Mesothelial cell of epicardium (in vitro differentiated cells): ENCODE measurements around the gene P3H4. TPM values are rescaled to one million over a fixed set of nuclear protein-coding genes. Genes with fewer than 3 reads are reported as not detected.

Source experiments
- DNase-seq, 2 experiments: peaks; one replicate each; pipeline ENCODE4 v3.0.0; 2021; ENCODE audit warnings: low spot score in 2 of 2; ENCODE audit not compliant: unreplicated experiment in 2 of 2
- H3K27ac Mint-ChIP-seq: 2 replicates; pipeline ENCODE4 v1.8.0; 2021; ENCODE audit warnings: mixed read lengths
- H3K27me3 Mint-ChIP-seq: 2 replicates; pipeline ENCODE4 v1.8.0; 2021; ENCODE audit warnings: low read depth, mixed read lengths
- H3K36me3 Mint-ChIP-seq: 2 replicates; pipeline ENCODE4 v1.8.0; 2021; ENCODE audit warnings: mixed read lengths
- H3K4me1 Mint-ChIP-seq: 2 replicates; pipeline ENCODE4 v1.8.0; 2021; ENCODE audit warnings: mixed read lengths
- H3K4me3 Mint-ChIP-seq: 2 replicates; pipeline ENCODE4 v1.8.0; 2021; ENCODE audit warnings: mild to moderate bottlenecking, moderate library complexity, mixed read lengths
- H3K9me3 Mint-ChIP-seq: 2 replicates; pipeline ENCODE4 v1.8.0; 2021; ENCODE audit warnings: mixed read lengths
- CTCF ChIP-seq: fragments of 200-600 bp; sonication (generic); IDR thresholded peaks from one replicate; pipeline ENCODE4 v1.5.0; 2021; ENCODE audit warnings: antibody characterized with exemption; ENCODE audit not compliant: unreplicated experiment
- total RNA-seq: library from RNA; stranded (reverse); gene quantifications from 3 replicates; pipeline ENCODE4 v1.2.1, GENCODE V29; 2021

The P3H4 gene
- total RNA-seq, 1 donor from 2014 or later = 61.0 TPM

DNA sequence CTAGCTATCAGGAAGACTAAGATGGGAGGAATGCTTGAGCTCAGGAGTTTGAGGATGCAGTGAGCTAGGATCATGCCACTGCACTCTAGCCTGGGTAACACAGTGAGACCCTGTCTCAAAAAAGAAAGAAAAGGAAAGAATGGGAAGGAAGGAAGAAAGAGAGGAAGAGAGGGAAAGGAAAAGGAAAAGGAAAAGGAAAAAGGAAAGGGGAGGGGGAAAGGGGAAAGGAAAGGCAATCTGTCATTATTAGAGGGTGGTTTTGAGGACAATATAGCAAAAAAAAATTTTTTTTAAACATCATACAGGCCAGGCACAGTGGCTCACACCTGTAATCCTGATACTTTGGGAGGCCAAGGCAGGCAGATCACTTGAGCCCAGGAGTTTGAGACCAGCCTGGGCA is 45.6 kb downstream of the P3H4 start:
- peaks cover 51% of the 10 kb centered on the region for H3K36me3 Mint-ChIP-seq
- no peaks in the 10 kb centered on the region for H3K27me3 Mint-ChIP-seq

DNA sequence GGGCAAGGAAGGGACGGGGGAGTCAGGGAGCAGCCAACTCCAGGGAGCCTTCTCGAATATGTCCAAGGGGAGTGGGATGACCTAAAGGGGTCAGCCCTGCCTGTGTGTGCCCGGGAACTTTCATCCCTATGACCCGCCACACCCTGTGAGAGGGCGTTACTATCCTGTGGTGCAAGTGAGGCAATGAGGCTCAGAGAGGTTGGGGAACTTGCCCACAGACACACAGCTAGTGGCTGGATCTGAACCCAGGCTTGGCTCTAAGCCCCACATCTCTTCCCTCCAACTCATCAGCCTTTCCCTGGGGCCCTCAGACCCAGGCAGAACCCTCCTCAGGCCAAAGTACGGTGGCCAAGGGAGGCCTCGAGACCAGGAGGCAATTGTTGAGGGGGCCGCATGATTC is 48.4 kb downstream of the P3H4 start:
- no peak overlapping the region for H3K4me3 Mint-ChIP-seq
- no peaks in the 10 kb centered on the region for H3K9me3 Mint-ChIP-seq
- H3K27me3 Mint-ChIP-seq = no peaks in the 10 kb centered on the region
- no peak for TF ChIP-seq CTCF
- DNase-seq = no peak
- no peak overlapping the region for H3K27ac Mint-ChIP-seq
- no peaks in the 10 kb centered on the region for H3K4me1 Mint-ChIP-seq
- H3K36me3 Mint-ChIP-seq = peaks cover 57% of the 10 kb centered on the region

More for the DNA sequence above, 45.6 kb downstream of the P3H4 start:
- DNase-seq = no peak
- Mint-ChIP-seq H3K4me3 (no peak overlapping the region), H3K27ac (no peak overlapping the region), H3K9me3 (no peaks in the 10 kb centered on the region), H3K4me1 (no peaks in the 10 kb centered on the region)
- no peak for TF ChIP-seq CTCF

GRCh38 chr17:41762841-41763240 is 48.9 kb downstream of the P3H4 start:
- no peaks in the 10 kb centered on the region for H3K9me3 Mint-ChIP-seq
- H3K4me3 Mint-ChIP-seq = no peak overlapping the region
- TF ChIP-seq CTCF = no peak
- H3K36me3 Mint-ChIP-seq = peaks cover 59% of the 10 kb centered on the region
- no peak for DNase-seq
- no peak overlapping the region for H3K27ac Mint-ChIP-seq
- H3K27me3 Mint-ChIP-seq = no peaks in the 10 kb centered on the region
- no peaks in the 10 kb centered on the region for H3K4me1 Mint-ChIP-seq

DNA sequence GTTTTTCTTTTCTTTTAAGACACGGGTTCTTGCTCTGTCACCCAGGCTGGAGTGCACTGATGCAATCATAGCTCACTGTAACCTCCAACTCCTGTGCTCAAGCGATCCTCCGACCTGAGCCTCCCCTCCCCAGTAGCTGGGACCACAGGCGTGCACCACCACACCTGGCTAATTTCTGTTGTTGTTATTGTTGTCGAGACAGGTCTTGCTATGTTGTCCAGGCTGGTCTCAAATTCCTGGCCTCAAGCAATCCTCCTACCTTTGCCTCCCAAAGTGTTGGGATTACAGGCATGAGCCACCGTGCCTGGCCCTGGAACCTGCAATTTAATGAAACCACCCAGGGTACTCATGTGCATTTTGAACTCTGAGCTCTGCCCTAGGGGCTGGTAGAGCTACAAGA is 49.4 kb downstream of the P3H4 start:
- H3K4me3 Mint-ChIP-seq = no peak overlapping the region
- no peaks in the 10 kb centered on the region for H3K9me3 Mint-ChIP-seq
- TF ChIP-seq CTCF = no peak
- H3K4me1 Mint-ChIP-seq = no peaks in the 10 kb centered on the region
- peaks cover 57% of the 10 kb centered on the region for H3K36me3 Mint-ChIP-seq
- no peak for DNase-seq
- no peaks in the 10 kb centered on the region for H3K27me3 Mint-ChIP-seq
- no peak overlapping the region for H3K27ac Mint-ChIP-seq

- no peak overlapping the region for H3K4me3 Mint-ChIP-seq
- no peaks in the 10 kb centered on the region for H3K4me1 Mint-ChIP-seq
- no peaks in the 10 kb centered on the region for H3K9me3 Mint-ChIP-seq
- peaks cover 55% of the 10 kb centered on the region for H3K36me3 Mint-ChIP-seq
- DNase-seq = no peak
- no peak overlapping the region for H3K27ac Mint-ChIP-seq
- no peaks in the 10 kb centered on the region for H3K27me3 Mint-ChIP-seq
- no peak for TF ChIP-seq CTCF
Measured at GRCh38 chr17:41760878-41761277, 50.9 kb downstream of the P3H4 start.

GRCh38 chr17:41758601-41759000 is 53.1 kb downstream of the P3H4 start:
- no peaks in the 10 kb centered on the region for H3K4me1 Mint-ChIP-seq
- H3K27me3 Mint-ChIP-seq = no peaks in the 10 kb centered on the region
- peaks cover 47% of the 10 kb centered on the region for H3K36me3 Mint-ChIP-seq
- no peak overlapping the region for H3K4me3 Mint-ChIP-seq
- no peak for DNase-seq
- no peaks in the 10 kb centered on the region for H3K9me3 Mint-ChIP-seq
- H3K27ac Mint-ChIP-seq = no peak overlapping the region
- TF ChIP-seq CTCF = no peak
